HL-60 (cell line): Measurements from ENCODE around the gene LARP1B.

Source experiments
- DNase-seq, 2 experiments: peaks; one replicate each; pipeline ENCODE4 v3.0.0-alpha.2; 2010 to 2020; ENCODE audit warnings: low read depth in 1 of 2, low spot score in 1 of 2
- H3K27ac ChIP-seq: fragments of 250-450 bp; sonication (Bioruptor Pico); replicated peaks from 2 replicates; pipeline ENCODE4 v1.5.1; 2020; ENCODE audit warnings: mild to moderate bottlenecking, moderate library complexity
- H3K27me3 ChIP-seq: fragments of 250-450 bp; sonication (Bioruptor Pico); 2 replicates; pipeline ENCODE4 v1.5.1; 2021; ENCODE audit warnings: mild to moderate bottlenecking, moderate library complexity; ENCODE audit not compliant: insufficient read depth, poor library complexity, severe bottlenecking
- H3K4me3 ChIP-seq: replicated peaks from 2 replicates; pipeline ENCODE4 v1.5.1; 2011; ENCODE audit warnings: mild to moderate bottlenecking, control low read depth, low read length; ENCODE audit not compliant: insufficient read depth
- CTCF ChIP-seq: IDR thresholded peaks from one replicate; pipeline ENCODE4 v1.5.1; 2011; ENCODE audit warnings: low read length, control low read depth, inconsistent platforms; ENCODE audit not compliant: insufficient read depth
- GABPA ChIP-seq: IDR thresholded peaks from 2 replicates; pipeline ENCODE4 v1.6.1; 2012; ENCODE audit warnings: low read depth
- POLR2AphosphoS5 ChIP-seq: IDR thresholded peaks from 2 replicates; pipeline ENCODE4 v1.6.1; 2012; ENCODE audit warnings: low read depth
- REST ChIP-seq: IDR thresholded peaks from 2 replicates; pipeline ENCODE4 v1.6.1; 2012; ENCODE audit warnings: low read depth; ENCODE audit not compliant: insufficient replicate concordance
- SPI1 ChIP-seq: IDR thresholded peaks from 2 replicates; pipeline ENCODE4 v1.6.1; 2012; ENCODE audit warnings: low read depth, mild to moderate bottlenecking, borderline replicate concordance

The LARP1B gene

GRCh38 chr4:128177498-128177897 lies 116.4 kb downstream of the LARP1B start:
- no peak overlapping the region for H3K4me3 ChIP-seq
- DNase-seq = no peak
- no peak overlapping the region for H3K27ac ChIP-seq
- no peak for TF ChIP-seq CTCF
- peak; percentile 88 for TF ChIP-seq SPI1
- no peak for TF ChIP-seq REST
- TF ChIP-seq GABPA = no peak
- H3K27me3 ChIP-seq = no peaks in the 10 kb centered on the region

- no peak for DNase-seq
- TF ChIP-seq POLR2AphosphoS5 (no peak), REST (no peak), CTCF (no peak), SPI1 (no peak)
- H3K27ac ChIP-seq = no peak overlapping the region
- no peaks in the 10 kb centered on the region for H3K27me3 ChIP-seq
- no peak overlapping the region for H3K4me3 ChIP-seq
These were observed 125.5 kb downstream of the LARP1B start for GRCh38 chr4:128186623-128187022.

GRCh38 chr4:128191115-128191781 lies 130.1 kb downstream of the LARP1B start:
- no peaks in the 10 kb centered on the region for H3K27me3 ChIP-seq
- DNase-seq = peak; percentile 38 to 76
- TF ChIP-seq SPI1 = no peak
- TF ChIP-seq GABPA = no peak
- no peak for TF ChIP-seq REST
- no peak for TF ChIP-seq POLR2AphosphoS5
- TF ChIP-seq CTCF = peak; percentile 76
- no peak overlapping the region for H3K27ac ChIP-seq
- no peak overlapping the region for H3K4me3 ChIP-seq
